H9 (cell line): ENCODE data around the gene MITF. TPM values are rescaled to one million over a fixed set of nuclear protein-coding genes. Genes with fewer than 3 reads are reported as not detected.

Source experiments
- DNase-seq: peaks from one replicate; pipeline ENCODE4 v3.0.0-alpha.2; 2017
- H2AFZ ChIP-seq: one replicate; pipeline ENCODE4 v1.6.1; 2013; ENCODE audit warnings: mild to moderate bottlenecking, low read length, control low read depth, moderate library complexity
- H2AK5ac ChIP-seq: 2 replicates; pipeline ENCODE4 v1.6.1; 2013; ENCODE audit warnings: low read length, control low read depth, mixed read lengths; ENCODE audit not compliant: insufficient read length
- H2BK120ac ChIP-seq: one replicate; pipeline ENCODE4 v1.6.1; 2013; ENCODE audit warnings: low read depth, mild to moderate bottlenecking, low read length, control low read depth, inconsistent platforms; ENCODE audit not compliant: poor library complexity, severe bottlenecking
- H2BK12ac ChIP-seq: 2 replicates; pipeline ENCODE4 v1.6.1; 2013; ENCODE audit warnings: low read length, control low read depth, mixed read lengths, low read depth; ENCODE audit not compliant: insufficient read length
- H2BK15ac ChIP-seq: 2 replicates; pipeline ENCODE4 v1.6.1; 2013; ENCODE audit warnings: low read depth, low read length, control low read depth
- H2BK20ac ChIP-seq: one replicate; pipeline ENCODE4 v1.6.1; 2013; ENCODE audit warnings: low read depth, mild to moderate bottlenecking, low read length, control low read depth, inconsistent platforms; ENCODE audit not compliant: poor library complexity, severe bottlenecking
- H2BK5ac ChIP-seq: 2 replicates; pipeline ENCODE4 v1.6.1; 2013; ENCODE audit warnings: low read length, control low read depth, mixed read lengths; ENCODE audit not compliant: insufficient read length
- H3K14ac ChIP-seq: 2 replicates; pipeline ENCODE4 v1.6.1; 2013; ENCODE audit warnings: low read length, control low read depth; ENCODE audit not compliant: insufficient read depth
- H3K18ac ChIP-seq: 2 replicates; pipeline ENCODE4 v1.6.1; 2013; ENCODE audit warnings: low read depth, mild to moderate bottlenecking, mixed read lengths, low read length, control low read depth; ENCODE audit not compliant: insufficient read length
- H3K23ac ChIP-seq: 2 replicates; pipeline ENCODE4 v1.6.1; 2013; ENCODE audit warnings: low read length, control low read depth, mixed read lengths, low read depth; ENCODE audit not compliant: insufficient read length
- H3K23me2 ChIP-seq: 2 replicates; pipeline ENCODE4 v1.6.1; 2013; ENCODE audit warnings: low read depth, mild to moderate bottlenecking, mixed read lengths, low read length, control low read depth; ENCODE audit not compliant: insufficient read length, poor library complexity, severe bottlenecking
- H3K27ac ChIP-seq: 2 replicates; pipeline ENCODE4 v1.5.1; 2013; ENCODE audit warnings: low read length, control low read depth, mixed read lengths, low read depth; ENCODE audit not compliant: insufficient read length
- H3K27me3 ChIP-seq: 2 replicates; pipeline ENCODE4 v1.6.1; 2013; ENCODE audit warnings: low read length, control low read depth, inconsistent platforms; ENCODE audit not compliant: insufficient read depth
- H3K4ac ChIP-seq: 2 replicates; pipeline ENCODE4 v1.6.1; 2013; ENCODE audit warnings: low read depth, mild to moderate bottlenecking, control low read depth, inconsistent platforms, low read length, moderate library complexity
- H3K4me1 ChIP-seq: 2 replicates; pipeline ENCODE4 v1.6.1; 2013; ENCODE audit warnings: low read length, control low read depth, inconsistent platforms; ENCODE audit not compliant: insufficient read depth
- H3K4me2 ChIP-seq: 2 replicates; pipeline ENCODE4 v1.6.1; 2013; ENCODE audit warnings: low read length, control low read depth, mixed read lengths; ENCODE audit not compliant: insufficient read length, insufficient read depth
- H3K56ac ChIP-seq: 2 replicates; pipeline ENCODE4 v1.6.1; 2013; ENCODE audit warnings: low read depth, mild to moderate bottlenecking, mixed read lengths, low read length, control low read depth; ENCODE audit not compliant: insufficient read length
- H3K79me1 ChIP-seq: 2 replicates; pipeline ENCODE4 v1.6.1; 2013; ENCODE audit warnings: low read depth, mild to moderate bottlenecking, moderate library complexity, low read length, control low read depth, inconsistent platforms; ENCODE audit not compliant: insufficient read depth, poor library complexity, severe bottlenecking
- H3K79me2 ChIP-seq: 2 replicates; pipeline ENCODE4 v1.6.1; 2013; ENCODE audit warnings: low read length, control low read depth, inconsistent platforms; ENCODE audit not compliant: insufficient read depth
- H3K9ac ChIP-seq: 2 replicates; pipeline ENCODE4 v1.6.1; 2013; ENCODE audit warnings: low read length, control low read depth, mixed read lengths; ENCODE audit not compliant: insufficient read length; ENCODE audit errors: extremely low read depth
- H3K9me3 ChIP-seq: one replicate; pipeline ENCODE4 v1.6.1; 2013; ENCODE audit warnings: low read depth, low read length, inconsistent platforms; ENCODE audit not compliant: control insufficient read depth
- H3T11ph ChIP-seq: one replicate; pipeline ENCODE4 v1.6.1; 2013; ENCODE audit warnings: mild to moderate bottlenecking, low read length, control low read depth, inconsistent platforms
- H4K20me1 ChIP-seq: one replicate; pipeline ENCODE4 v1.6.1; 2013; ENCODE audit not compliant: control insufficient read depth, insufficient read length, insufficient read depth
- H4K5ac ChIP-seq: 2 replicates; pipeline ENCODE4 v1.6.1; 2013; ENCODE audit warnings: low read depth, mild to moderate bottlenecking, mixed read lengths, low read length, control low read depth; ENCODE audit not compliant: insufficient read length
- H4K8ac ChIP-seq: replicated peaks from 2 replicates; pipeline ENCODE4 v1.6.1; 2013; ENCODE audit warnings: low read length, control low read depth, mixed read lengths, low read depth; ENCODE audit not compliant: insufficient read length
- H4K91ac ChIP-seq: 2 replicates; pipeline ENCODE4 v1.6.1; 2013; ENCODE audit warnings: low read depth, mild to moderate bottlenecking, moderate library complexity, mixed read lengths, low read length, control low read depth; ENCODE audit not compliant: insufficient read length
- H3K27ac Mint-ChIP-seq, 3 experiments: 2 replicates in 2 of 3; 3 replicates in 1 of 3; pipeline ENCODE4 v1.8.0; 2020 to 2021; ENCODE audit warnings: mixed read lengths in 3 of 3, mild to moderate bottlenecking in 1 of 3, moderate library complexity in 1 of 3
- H3K27me3 Mint-ChIP-seq: 2 replicates; pipeline ENCODE4 v1.8.0; 2021; ENCODE audit warnings: low read depth, mild to moderate bottlenecking, moderate library complexity, mixed read lengths
- H3K36me3 Mint-ChIP-seq, 3 experiments: 2 replicates in 2 of 3; 3 replicates in 1 of 3; pipeline ENCODE4 v1.8.0; 2020 to 2021; ENCODE audit warnings: low read depth in 3 of 3, mixed read lengths in 3 of 3; ENCODE audit not compliant: insufficient read depth in 1 of 3
- H3K4me1 Mint-ChIP-seq, 2 experiments: 2 replicates each; pipeline ENCODE4 v1.8.0; 2020; ENCODE audit warnings: mixed read lengths in 2 of 2
- H3K4me3 Mint-ChIP-seq, 2 experiments: 2 replicates in 1 of 2; 3 replicates in 1 of 2; pipeline ENCODE4 v1.8.0; 2020 to 2021; ENCODE audit warnings: mild to moderate bottlenecking in 2 of 2, mixed read lengths in 2 of 2, moderate library complexity in 1 of 2
- H3K9me3 Mint-ChIP-seq, 2 experiments: 2 replicates in 1 of 2; 3 replicates in 1 of 2; pipeline ENCODE4 v1.8.0; 2020; ENCODE audit warnings: mild to moderate bottlenecking in 2 of 2, mixed read lengths in 2 of 2, moderate library complexity in 1 of 2
- CTCF ChIP-seq: fragments of 200-600 bp; sonication (generic); conservative IDR thresholded peaks from 3 replicates; pipeline ENCODE4 v1.8.0; 2021; ENCODE audit warnings: antibody characterized with exemption, mild to moderate bottlenecking
- WGBS: extraction: QIAGEN DNeasy Blood & Tissue Kit; methylation state at CpG from one replicate; pipeline ENCODE4 v1.1.7; 2013; ENCODE audit warnings: missing lambda C conversion rate, low lambda C conversion rate, mixed read lengths; ENCODE audit not compliant: insufficient read length; ENCODE audit errors: extremely low coverage; 5-methylcytosine and 5-hydroxymethylcytosine counted together
- total RNA-seq: library from RNA; stranded (reverse); gene quantifications from 2 replicates; pipeline ENCODE4 v1.2.1, GENCODE V29; 2021

Gene MITF
- total RNA-seq, 1 experiment from 2014 or later, result 0.81 TPM

- H3K36me3 Mint-ChIP-seq, result no peaks in the 10 kb centered on the region
- no peak overlapping the region for H3K4ac ChIP-seq
- no peak overlapping the region for H2AK5ac ChIP-seq
- H2BK15ac ChIP-seq, result no peak overlapping the region
- H3K79me2 ChIP-seq, result no peaks in the 10 kb centered on the region
- H4K5ac ChIP-seq, result no peak overlapping the region
- H3T11ph ChIP-seq, result no peak overlapping the region
- H3K4me2 ChIP-seq, result no peak overlapping the region
- TF ChIP-seq CTCF, result no peak
- no peak overlapping the region for H2AFZ ChIP-seq
- H3K56ac ChIP-seq, result no peak overlapping the region
- no peak overlapping the region for H4K8ac ChIP-seq
- H3K4me3 Mint-ChIP-seq, result no peak overlapping the region
- no peak overlapping the region for H2BK12ac ChIP-seq
- no peak overlapping the region for H3K9ac ChIP-seq
- no peaks in the 10 kb centered on the region for H3K23me2 ChIP-seq
- no peaks in the 10 kb centered on the region for H4K20me1 ChIP-seq
- no peaks in the 10 kb centered on the region for H3K9me3 ChIP-seq
- H4K91ac ChIP-seq, result no peak overlapping the region
- no peaks in the 10 kb centered on the region for H3K79me1 ChIP-seq
- no peak overlapping the region for H2BK20ac ChIP-seq
- no peaks in the 10 kb centered on the region for H3K4me1 ChIP-seq
- H2BK120ac ChIP-seq, result no peak overlapping the region
- no peaks in the 10 kb centered on the region for H3K9me3 Mint-ChIP-seq
- H3K27ac Mint-ChIP-seq, result no peak overlapping the region
- no peak overlapping the region for H3K23ac ChIP-seq
- H2BK5ac ChIP-seq, result no peak overlapping the region
- peaks cover 3% of the 10 kb centered on the region; the same call in 1 of the 2 replicates for H3K27me3 ChIP-seq
- H3K4me1 Mint-ChIP-seq, result peaks cover 3 to 5% of the 10 kb centered on the region in 2 experiments; a peak in 1 of 4 replicates
- WGBS, result no CpG with 5 or more reads among the region's 1 CpG
- no peak overlapping the region for H3K18ac ChIP-seq
- H3K14ac ChIP-seq, result no peak overlapping the region
- DNase-seq, result no peak
- no peaks in the 10 kb centered on the region for H3K27me3 Mint-ChIP-seq
- no peak overlapping the region for H3K27ac ChIP-seq
Measured at GRCh38 chr3:69902386-69902785, 163.1 kb downstream of the MITF start.
